Measurements from ENCODE around the gene LRP1.

DNA sequence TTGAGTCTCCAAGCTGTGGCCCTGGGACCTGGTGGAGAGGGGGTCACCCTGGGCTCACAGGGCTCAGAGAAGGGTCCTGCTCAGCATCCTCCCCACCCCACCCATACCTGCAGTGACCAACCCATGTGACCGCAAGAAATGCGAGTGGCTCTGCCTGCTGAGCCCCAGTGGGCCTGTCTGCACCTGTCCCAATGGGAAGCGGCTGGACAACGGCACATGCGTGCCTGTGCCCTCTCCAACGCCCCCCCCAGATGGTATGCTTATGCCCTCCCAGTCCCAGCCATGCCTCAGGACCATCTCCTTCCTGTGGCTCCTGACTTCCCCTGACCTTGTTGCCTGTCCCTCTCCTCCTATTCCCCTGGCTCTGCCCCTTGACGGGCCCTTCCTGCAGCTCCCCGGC is 81.6 kb downstream of the LRP1 start:
- TF ChIP-seq, protein P1, sequence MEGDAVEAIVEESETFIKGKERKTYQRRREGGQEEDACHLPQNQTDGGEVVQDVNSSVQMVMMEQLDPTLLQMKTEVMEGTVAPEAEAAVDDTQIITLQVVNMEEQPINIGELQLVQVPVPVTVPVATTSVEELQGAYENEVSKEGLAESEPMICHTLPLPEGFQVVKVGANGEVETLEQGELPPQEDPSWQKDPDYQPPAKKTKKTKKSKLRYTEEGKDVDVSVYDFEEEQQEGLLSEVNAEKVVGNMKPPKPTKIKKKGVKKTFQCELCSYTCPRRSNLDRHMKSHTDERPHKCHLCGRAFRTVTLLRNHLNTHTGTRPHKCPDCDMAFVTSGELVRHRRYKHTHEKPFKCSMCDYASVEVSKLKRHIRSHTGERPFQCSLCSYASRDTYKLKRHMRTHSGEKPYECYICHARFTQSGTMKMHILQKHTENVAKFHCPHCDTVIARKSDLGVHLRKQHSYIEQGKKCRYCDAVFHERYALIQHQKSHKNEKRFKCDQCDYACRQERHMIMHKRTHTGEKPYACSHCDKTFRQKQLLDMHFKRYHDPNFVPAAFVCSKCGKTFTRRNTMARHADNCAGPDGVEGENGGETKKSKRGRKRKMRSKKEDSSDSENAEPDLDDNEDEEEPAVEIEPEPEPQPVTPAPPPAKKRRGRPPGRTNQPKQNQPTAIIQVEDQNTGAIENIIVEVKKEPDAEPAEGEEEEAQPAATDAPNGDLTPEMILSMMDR (IDR thresholded peaks at IDR 0.05; ENCODE audit: low read depth, low read length, poor library complexity, severe bottlenecking): no peak
- no peak for TF ChIP-seq EZH2phosphoT487 (IDR thresholded peaks at IDR 0.05; ENCODE audit: borderline replicate concordance, low read length)

Measured in DOHH2 (cell line).